CMK (cell line): ENCODE results near the gene LINC00632.

Experiments
- DNase-seq: peaks from one replicate; pipeline ENCODE4 v3.0.0-alpha.2; 2010; ENCODE audit warnings: low read depth

LINC00632 gene

DNA sequence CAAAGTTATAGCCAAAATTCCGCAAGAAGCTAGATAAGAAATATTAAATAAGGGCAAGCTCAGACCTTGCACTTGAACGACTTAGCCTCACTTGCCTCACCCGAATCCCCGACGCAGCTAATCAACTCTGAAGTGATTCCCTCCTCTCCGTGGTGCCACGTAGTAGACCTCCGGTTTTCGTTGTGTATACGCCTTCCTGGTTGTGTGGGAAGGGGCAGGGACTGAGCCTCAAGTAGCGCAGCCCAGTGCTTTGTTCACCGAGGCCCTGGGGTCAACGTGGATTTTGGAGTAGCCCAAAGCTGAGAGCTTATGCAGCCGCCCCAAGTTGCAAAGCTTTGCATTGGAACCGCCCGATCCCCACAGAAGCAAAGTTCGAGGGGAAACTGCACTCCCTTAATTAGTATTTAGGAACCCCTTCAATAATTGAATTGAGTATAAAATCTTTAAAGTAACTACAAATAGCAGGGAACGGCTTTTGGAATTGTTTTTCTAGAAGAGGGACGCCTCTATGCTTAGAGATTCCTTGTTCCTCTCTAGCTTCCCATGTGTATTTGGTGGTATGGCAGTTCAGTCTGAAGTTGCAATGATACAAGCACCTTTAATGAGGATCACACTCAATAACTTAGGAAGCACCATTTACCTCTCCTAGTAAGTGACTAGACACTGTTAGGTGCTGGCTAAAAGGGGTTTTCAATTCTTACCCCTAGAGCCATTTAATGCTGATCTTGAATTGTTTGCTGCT is 55.7 kb downstream of the LINC00632 start:
- no peak for DNase-seq

DNA sequence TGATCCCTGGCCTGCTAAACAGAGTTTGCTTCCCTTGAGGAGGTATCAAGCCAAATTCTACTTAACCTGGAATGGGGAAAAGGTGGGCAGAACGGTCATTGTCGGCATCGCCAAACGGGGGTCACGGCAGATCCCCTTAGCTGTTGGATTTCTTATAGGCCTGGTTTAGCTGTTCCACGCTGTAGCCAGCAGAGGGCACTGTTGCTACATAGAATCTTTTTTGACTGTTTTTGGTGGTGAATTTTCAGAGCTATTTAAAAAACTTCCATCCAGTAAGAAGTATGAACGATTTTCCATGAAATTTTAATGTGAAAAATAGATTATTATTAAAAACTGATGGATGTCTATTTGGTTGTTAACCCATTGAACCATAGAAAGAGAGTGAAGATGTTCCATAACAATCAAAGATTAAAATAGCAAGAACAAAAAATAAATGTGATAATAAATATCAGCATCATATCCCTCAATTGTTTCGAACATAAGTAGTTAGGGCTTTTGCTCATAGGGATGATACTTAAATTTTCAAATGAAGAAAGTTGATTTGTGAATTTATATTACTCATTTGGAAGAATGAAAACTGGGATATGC is 56.6 kb downstream of the LINC00632 start:
- DNase-seq = peak; percentile 4

DNA sequence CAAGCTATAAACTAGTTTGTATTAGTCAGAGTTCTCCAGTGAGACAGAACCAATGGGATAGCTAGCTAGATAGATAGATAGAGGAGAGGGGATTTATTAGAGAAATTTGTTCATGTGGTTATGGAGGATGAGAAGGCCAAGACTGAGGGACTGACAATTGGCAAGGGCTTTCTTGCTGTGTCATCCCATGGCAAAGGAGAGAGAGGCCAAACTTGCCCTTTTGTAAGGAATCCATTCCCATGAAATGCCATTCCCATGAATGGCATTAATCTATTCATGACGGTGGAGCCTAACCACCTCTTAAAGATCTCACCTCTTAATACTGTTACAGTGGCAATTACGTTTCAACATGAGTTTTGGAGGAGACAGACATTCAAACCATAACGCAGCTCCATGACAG is 58.1 kb downstream of the LINC00632 start:
- no peak for DNase-seq

DNA sequence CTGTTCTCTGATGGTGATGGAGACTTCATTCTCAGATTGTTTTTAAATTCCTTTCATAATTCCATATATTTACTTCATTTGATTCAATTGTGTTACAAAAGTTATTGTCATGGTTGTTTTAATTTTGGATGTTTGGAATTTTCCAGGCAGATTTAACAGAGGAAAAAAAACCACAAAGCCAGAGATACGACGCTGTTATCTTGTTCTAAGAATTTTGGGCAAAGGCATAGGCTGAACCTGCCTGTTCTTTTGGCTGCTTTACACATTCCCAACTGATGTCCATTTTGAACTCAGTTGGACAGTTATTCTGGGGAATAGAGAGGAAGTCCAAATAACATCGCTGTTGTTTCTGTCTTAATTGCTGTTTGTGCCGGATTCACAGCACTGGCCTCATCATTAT is 65.7 kb downstream of the LINC00632 start:
- no peak for DNase-seq

DNA sequence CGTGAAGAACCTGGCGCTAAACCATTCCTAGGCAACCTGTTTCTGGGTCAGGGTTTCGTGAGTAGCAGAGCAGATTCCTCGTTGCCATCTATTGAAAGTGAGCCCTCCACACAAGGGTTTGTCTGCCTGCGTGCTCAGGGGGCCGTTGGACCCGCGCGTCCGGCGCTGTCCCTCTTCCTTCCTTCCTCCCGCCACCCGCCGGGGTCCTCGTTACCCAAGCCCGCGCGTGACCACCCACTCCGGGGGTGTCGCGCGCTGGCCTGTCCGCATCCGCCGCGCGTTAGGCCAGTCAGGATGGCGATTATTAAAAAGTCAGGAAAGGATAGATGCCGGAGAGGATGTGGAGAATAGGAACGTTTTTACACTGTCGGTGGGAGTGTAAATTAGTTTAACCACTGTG is 66.8 kb downstream of the LINC00632 start:
- no peak for DNase-seq

DNA sequence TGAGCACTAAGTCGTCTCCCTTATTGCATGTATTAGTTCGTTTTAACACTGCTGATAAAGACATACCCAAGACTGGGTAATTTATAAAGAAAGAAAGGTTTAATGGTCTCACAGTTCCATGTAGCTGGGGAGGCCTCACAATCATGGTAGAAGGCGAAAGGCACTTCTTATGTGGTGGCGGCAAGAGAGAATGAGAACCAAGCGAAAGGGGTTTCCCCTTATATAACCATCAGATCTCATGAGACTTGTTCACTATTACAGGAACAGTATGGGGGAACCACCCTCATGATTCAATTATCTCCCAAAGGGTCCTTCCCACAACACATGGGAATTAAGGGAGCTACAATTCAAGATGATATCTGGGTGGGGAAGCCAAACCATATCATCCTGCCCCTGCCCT is 85.1 kb downstream of the LINC00632 start:
- DNase-seq = no peak

DNA sequence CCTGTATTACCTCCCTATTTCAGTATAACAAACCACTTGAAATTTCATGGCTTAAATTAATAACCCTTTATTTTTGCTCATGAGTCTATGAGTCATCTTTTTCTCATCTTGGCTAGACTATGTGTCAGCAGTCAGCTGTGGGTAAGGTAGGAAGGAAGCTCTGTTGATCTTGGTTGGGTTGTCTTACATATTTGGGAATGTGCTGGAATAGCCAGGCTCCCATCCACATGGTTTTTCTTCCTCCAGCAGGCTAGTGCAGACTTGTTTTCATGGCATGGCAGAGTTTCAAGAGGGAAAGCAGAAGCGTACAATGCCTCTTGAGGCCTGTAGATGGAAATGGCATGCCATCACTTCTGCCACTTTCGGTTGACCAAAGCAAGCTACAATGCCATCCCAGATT is 89.7 kb downstream of the LINC00632 start:
- no peak for DNase-seq

DNA sequence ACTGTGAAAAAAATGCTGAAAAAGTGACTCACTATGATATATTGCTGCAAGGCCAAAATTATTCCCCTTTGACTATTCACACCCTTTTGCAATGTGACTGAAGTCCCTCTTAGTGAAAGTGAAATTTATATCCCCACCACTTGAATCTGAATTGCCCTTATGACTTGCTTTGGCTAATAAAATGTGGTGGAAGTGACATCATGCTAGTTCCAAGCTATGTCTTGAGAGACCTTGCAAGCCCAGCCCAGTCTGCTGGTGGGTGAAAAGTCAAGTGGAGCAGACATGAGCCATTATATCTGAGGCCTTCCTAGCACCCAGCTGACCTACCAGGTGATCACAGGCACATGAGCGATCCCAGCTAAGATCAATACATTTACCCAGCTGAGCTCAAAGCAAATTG is 94.7 kb downstream of the LINC00632 start:
- DNase-seq = no peak

DNA sequence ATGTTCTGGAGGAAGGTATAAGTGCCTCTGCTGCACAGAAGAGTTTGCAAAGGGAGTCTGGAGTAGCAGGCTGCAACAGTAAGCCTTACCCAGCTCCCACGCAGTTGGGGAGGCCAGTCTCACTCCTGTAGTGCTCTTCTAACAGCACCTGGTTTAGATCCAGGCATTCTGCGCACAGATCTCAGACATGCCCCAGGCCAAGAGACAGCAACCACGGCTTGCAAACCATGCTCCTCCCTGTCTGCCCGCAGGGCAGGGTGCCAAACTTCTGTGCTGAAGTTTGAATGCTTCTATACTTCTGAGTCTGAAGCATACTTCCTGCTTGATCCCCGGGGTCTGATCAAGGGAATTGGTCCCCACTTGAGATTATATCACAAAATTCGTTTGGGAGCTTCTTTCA is 106.3 kb downstream of the LINC00632 start:
- DNase-seq = no peak

DNA sequence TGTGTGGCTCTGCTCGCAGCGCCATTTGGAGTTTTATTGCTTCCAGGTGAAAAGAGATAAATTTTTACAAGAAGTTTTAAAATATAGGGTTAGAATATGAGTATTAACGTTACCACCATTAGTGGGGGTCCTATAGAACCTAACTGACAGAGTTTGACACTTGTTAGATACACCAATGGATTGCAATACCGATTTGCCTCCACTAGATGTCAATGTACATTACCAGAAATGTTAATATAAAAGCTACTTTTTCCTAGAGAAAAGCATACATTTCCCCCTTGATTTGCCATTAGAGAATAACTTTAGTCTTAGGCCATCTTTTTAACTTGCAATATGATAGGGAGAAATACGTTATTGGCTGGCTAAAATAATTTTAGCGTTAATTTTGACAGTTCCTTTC is 108.4 kb downstream of the LINC00632 start:
- DNase-seq = no peak

DNA sequence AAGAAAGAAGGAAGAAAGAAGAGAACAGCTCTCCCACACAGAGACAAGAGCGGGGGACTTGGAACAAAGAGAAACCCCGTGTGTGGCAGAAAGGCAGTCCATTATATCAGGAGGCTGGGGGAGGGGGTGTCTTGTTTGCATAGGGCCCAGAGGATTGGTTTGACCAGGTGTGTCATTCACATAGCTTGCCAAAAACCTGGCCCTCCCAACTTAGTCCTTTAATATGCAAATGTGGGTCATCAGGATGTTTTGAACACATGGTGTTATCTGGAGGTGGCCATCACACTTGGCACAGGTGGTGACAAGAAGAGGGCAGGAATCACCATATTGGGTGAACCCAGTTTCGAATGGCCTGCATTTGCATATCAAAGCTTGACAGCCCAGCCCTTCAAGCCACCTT is 111.7 kb downstream of the LINC00632 start:
- no peak for DNase-seq

DNA sequence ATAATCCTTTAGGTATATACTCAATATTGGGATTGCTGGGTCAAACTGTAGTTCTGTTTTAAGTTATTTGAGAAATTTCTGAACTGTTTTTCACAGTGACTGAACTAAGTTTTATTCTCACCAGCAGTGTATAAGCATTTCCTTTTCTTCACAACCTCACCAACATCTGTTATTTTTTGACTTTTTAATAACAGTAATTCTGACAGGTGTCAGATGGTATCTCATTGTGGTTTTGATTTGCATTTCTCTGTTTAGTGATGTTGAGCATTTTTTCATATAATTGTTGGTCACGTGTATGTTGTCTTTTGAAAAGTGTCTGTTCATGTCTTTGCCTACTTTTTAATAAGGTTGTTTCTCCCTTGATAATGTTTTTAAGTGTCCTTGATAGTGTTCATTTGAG is 112.6 kb downstream of the LINC00632 start:
- DNase-seq = no peak

DNA sequence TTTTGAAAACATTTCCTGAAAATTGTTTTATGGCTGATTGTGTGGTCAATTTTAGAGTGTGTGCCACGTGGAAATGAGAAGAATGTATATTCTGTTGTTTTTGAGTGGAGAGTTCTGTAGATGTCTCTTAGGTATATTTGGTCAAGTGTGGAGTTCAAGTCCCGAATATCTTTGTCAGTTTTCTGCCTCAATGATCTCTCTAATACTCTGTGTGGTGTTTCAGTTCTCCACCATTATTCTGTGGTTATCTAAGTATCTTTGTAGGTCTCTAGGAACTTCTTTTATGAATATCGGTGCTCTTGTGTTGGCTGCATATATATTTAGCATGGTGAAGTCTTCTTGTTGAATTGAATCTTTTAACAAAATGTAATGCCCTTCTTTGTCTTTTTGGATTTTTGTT is 113.3 kb downstream of the LINC00632 start:
- DNase-seq = no peak

DNA sequence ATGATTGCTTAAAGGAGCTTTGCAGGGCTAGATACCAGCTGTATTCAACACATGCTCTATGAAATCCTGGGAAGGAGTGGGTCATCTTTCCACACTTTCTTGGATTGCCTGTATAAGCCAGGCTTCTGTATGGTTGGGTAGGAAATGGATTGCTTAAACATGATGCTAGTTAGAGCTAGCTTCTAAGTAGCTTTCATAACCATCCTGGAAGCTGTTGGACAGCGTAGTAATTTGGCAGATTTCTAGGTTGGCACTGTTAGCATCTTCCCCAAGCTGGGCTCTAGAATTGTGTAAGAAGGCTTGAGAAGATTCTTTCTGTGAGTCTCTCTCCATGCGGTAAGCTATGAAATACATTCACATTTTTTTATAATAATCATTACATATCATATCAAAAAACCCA is 127.3 kb downstream of the LINC00632 start:
- DNase-seq = no peak
